Stomach smooth muscle (tissue), 2 donors: ENCODE results near the gene LIPJ.

Experiments used
- H3K27ac ChIP-seq: one replicate; pipeline ENCODE4 v1.7.0; 2013; ENCODE audit warnings: mild to moderate bottlenecking, low read length, inconsistent platforms
- H3K27me3 ChIP-seq, 2 donors: one replicate each; pipeline ENCODE4 v1.7.0; 2013; ENCODE audit warnings: low read length in 2 of 2; ENCODE audit not compliant: insufficient read depth in 2 of 2, control insufficient read depth in 1 of 2
- H3K36me3 ChIP-seq, 2 donors: one replicate each; pipeline ENCODE4 v1.7.0; 2013; ENCODE audit warnings: low read length in 2 of 2; ENCODE audit not compliant: control insufficient read depth in 2 of 2, insufficient read depth in 2 of 2
- H3K4me1 ChIP-seq: one replicate; pipeline ENCODE4 v1.7.0; 2013; ENCODE audit warnings: low read length; ENCODE audit not compliant: control insufficient read depth, insufficient read depth
- H3K4me3 ChIP-seq, 2 donors: one replicate each; pipeline ENCODE4 v1.7.0; 2013; ENCODE audit warnings: low read length in 2 of 2
- H3K9ac ChIP-seq, 2 donors: one replicate each; pipeline ENCODE4 v1.7.0; 2013; ENCODE audit warnings: low read length in 2 of 2, mild to moderate bottlenecking in 1 of 2
- H3K9me3 ChIP-seq, 2 donors: one replicate each; pipeline ENCODE4 v1.7.0; 2013; ENCODE audit warnings: low read length in 2 of 2; ENCODE audit not compliant: control insufficient read depth in 2 of 2
- donor health status: healthy.
- donor health status: Pancreatic carcinoma.

Gene LIPJ

GRCh38 chr10:88598055-88598454, 11.5 kb downstream of the LIPJ start:
- no peak overlapping the region for H3K27ac ChIP-seq
- no peaks in the 10 kb centered on the region for H3K36me3 ChIP-seq
- H3K27me3 ChIP-seq: no peaks in the 10 kb centered on the region
- no peaks in the 10 kb centered on the region for H3K4me1 ChIP-seq
- no peak overlapping the region for H3K4me3 ChIP-seq
- H3K9ac ChIP-seq: no peak overlapping the region
- no peaks in the 10 kb centered on the region for H3K9me3 ChIP-seq

- H3K9me3 ChIP-seq: no peaks in the 10 kb centered on the region
- no peaks in the 10 kb centered on the region for H3K27me3 ChIP-seq
- no peaks in the 10 kb centered on the region for H3K4me1 ChIP-seq
- no peak overlapping the region for H3K9ac ChIP-seq
- no peak overlapping the region for H3K4me3 ChIP-seq
- no peaks in the 10 kb centered on the region for H3K36me3 ChIP-seq
- no peak overlapping the region for H3K27ac ChIP-seq
These were observed 21.6 kb downstream of the LIPJ start for GRCh38 chr10:88608052-88608732.

GRCh38 chr10:88608780-88609179, 22.2 kb downstream of the LIPJ start:
- H3K27me3 ChIP-seq: no peaks in the 10 kb centered on the region
- H3K9ac ChIP-seq: no peak overlapping the region
- H3K4me3 ChIP-seq: no peak overlapping the region
- no peak overlapping the region for H3K27ac ChIP-seq
- H3K36me3 ChIP-seq: no peaks in the 10 kb centered on the region
- no peaks in the 10 kb centered on the region for H3K4me1 ChIP-seq
- no peaks in the 10 kb centered on the region for H3K9me3 ChIP-seq

GRCh38 chr10:88616250-88616977, 29.9 kb downstream of the LIPJ start:
- Histone ChIP-seq H3K27ac (no peak overlapping the region), H3K27me3 (no peaks in the 10 kb centered on the region), H3K9me3 (no peaks in the 10 kb centered on the region), H3K36me3 (no peaks in the 10 kb centered on the region), H3K9ac (no peak overlapping the region), H3K4me1 (no peaks in the 10 kb centered on the region), H3K4me3 (no peak overlapping the region)

- Histone ChIP-seq H3K9ac (no peak overlapping the region), H3K27ac (no peak overlapping the region), H3K36me3 (no peaks in the 10 kb centered on the region), H3K4me3 (no peak overlapping the region), H3K27me3 (no peaks in the 10 kb centered on the region), H3K4me1 (no peaks in the 10 kb centered on the region), H3K9me3 (no peaks in the 10 kb centered on the region)
These were observed 31.3 kb downstream of the LIPJ start for GRCh38 chr10:88617772-88618300.

- no peaks in the 10 kb centered on the region for H3K27me3 ChIP-seq
- no peaks in the 10 kb centered on the region for H3K4me1 ChIP-seq
- no peak overlapping the region for H3K4me3 ChIP-seq
- H3K27ac ChIP-seq: no peak overlapping the region
- H3K9me3 ChIP-seq: no peaks in the 10 kb centered on the region
- H3K9ac ChIP-seq: no peak overlapping the region
- no peaks in the 10 kb centered on the region for H3K36me3 ChIP-seq
These were observed 31.9 kb downstream of the LIPJ start for GRCh38 chr10:88618496-88618895.

GRCh38 chr10:88620441-88620840, 33.9 kb downstream of the LIPJ start:
- Histone ChIP-seq H3K4me1 (no peaks in the 10 kb centered on the region), H3K27ac (no peak overlapping the region), H3K9me3 (no peaks in the 10 kb centered on the region), H3K27me3 (no peaks in the 10 kb centered on the region), H3K4me3 (no peak overlapping the region), H3K36me3 (no peaks in the 10 kb centered on the region), H3K9ac (no peak overlapping the region)

GRCh38 chr10:88623835-88624234, 37.3 kb downstream of the LIPJ start:
- no peak overlapping the region for H3K4me3 ChIP-seq
- no peaks in the 10 kb centered on the region for H3K9me3 ChIP-seq
- no peak overlapping the region for H3K9ac ChIP-seq
- no peaks in the 10 kb centered on the region for H3K36me3 ChIP-seq
- no peak overlapping the region for H3K27ac ChIP-seq
- no peaks in the 10 kb centered on the region for H3K27me3 ChIP-seq
- H3K4me1 ChIP-seq: no peaks in the 10 kb centered on the region

GRCh38 chr10:88624840-88625239, 38.3 kb downstream of the LIPJ start:
- no peak overlapping the region for H3K27ac ChIP-seq
- no peaks in the 10 kb centered on the region for H3K36me3 ChIP-seq
- no peak overlapping the region for H3K9ac ChIP-seq
- no peaks in the 10 kb centered on the region for H3K4me1 ChIP-seq
- no peaks in the 10 kb centered on the region for H3K9me3 ChIP-seq
- H3K27me3 ChIP-seq: no peaks in the 10 kb centered on the region
- no peak overlapping the region for H3K4me3 ChIP-seq

GRCh38 chr10:88640186-88640585, 53.6 kb downstream of the LIPJ start:
- H3K9ac ChIP-seq: no peak overlapping the region
- H3K27ac ChIP-seq: no peak overlapping the region
- H3K9me3 ChIP-seq: no peaks in the 10 kb centered on the region
- H3K36me3 ChIP-seq: no peaks in the 10 kb centered on the region
- H3K4me1 ChIP-seq: no peaks in the 10 kb centered on the region
- H3K27me3 ChIP-seq: no peaks in the 10 kb centered on the region
- no peak overlapping the region for H3K4me3 ChIP-seq

- Histone ChIP-seq H3K4me3 (no peak overlapping the region), H3K9ac (no peak overlapping the region), H3K27me3 (no peaks in the 10 kb centered on the region), H3K9me3 (no peaks in the 10 kb centered on the region), H3K27ac (no peak overlapping the region), H3K4me1 (no peaks in the 10 kb centered on the region), H3K36me3 (no peaks in the 10 kb centered on the region)
These were observed 55.6 kb downstream of the LIPJ start for GRCh38 chr10:88642209-88642608.
